Calu3 (cell line): ENCODE data around the gene RARG. TPM values are rescaled to one million over a fixed set of nuclear protein-coding genes. Genes with fewer than 3 reads are reported as not detected.

ENCODE experiments used
- BruUV-seq: library from RNA; stranded (reverse); fragments of 400-500 nt; replicated peaks from 2 replicates; lab custom pipeline; 2021; lab: Mats Ljungman, UMichigan
- CTCF ChIA-PET: fragments of 300-600 bp; sonication (Branson Sonifier 250); formaldehyde crosslinking; loops from one replicate; lab custom pipeline; 2022; ENCODE audit warnings: antibody characterized with exemption; lab: Charles Lee
- DNase-seq: peaks from one replicate; pipeline ENCODE4 v3.0.0; 2022
- H3K27ac Mint-ChIP-seq: one replicate; pipeline ENCODE4 v1.8.0; 2022; ENCODE audit warnings: mixed read lengths; ENCODE audit not compliant: unreplicated experiment
- H3K27me3 Mint-ChIP-seq: one replicate; pipeline ENCODE4 v1.8.0; 2022; ENCODE audit warnings: mixed read lengths; ENCODE audit not compliant: unreplicated experiment
- H3K36me3 Mint-ChIP-seq: one replicate; pipeline ENCODE4 v1.8.0; 2022; ENCODE audit warnings: mild to moderate bottlenecking, moderate library complexity, mixed read lengths; ENCODE audit not compliant: insufficient read depth, unreplicated experiment
- H3K4me1 Mint-ChIP-seq: one replicate; pipeline ENCODE4 v1.8.0; 2022; ENCODE audit warnings: mild to moderate bottlenecking, low read depth, mixed read lengths; ENCODE audit not compliant: unreplicated experiment
- H3K4me3 Mint-ChIP-seq: one replicate; pipeline ENCODE4 v1.8.0; 2022; ENCODE audit warnings: mild to moderate bottlenecking, low read depth, moderate library complexity, mixed read lengths; ENCODE audit not compliant: unreplicated experiment
- H3K9me3 Mint-ChIP-seq: one replicate; pipeline ENCODE4 v1.8.0; 2022; ENCODE audit warnings: low read depth, mixed read lengths; ENCODE audit not compliant: unreplicated experiment
- intact Hi-C: fragments of 100-400 bp; cut with micrococcal nuclease; formaldehyde crosslinking; loops from one replicate; pipeline ENCODE4 v1.10.0; 2022; ENCODE audit not compliant: unreplicated experiment
- total RNA-seq: library from RNA; stranded (reverse); gene quantifications from 2 replicates; pipeline ENCODE4 v1.2.3, GENCODE V29; 2022
- TF ChIP-seq, protein P1 (sequence below): fragments of 200-600 bp; IDR thresholded peaks from one replicate; pipeline ENCODE4 v1.8.0; 2022; ENCODE audit warnings: antibody characterized with exemption; ENCODE audit not compliant: unreplicated experiment

The RARG gene
- total RNA-seq, 1 experiment from 2014 or later, result 36.7 TPM

DNA sequence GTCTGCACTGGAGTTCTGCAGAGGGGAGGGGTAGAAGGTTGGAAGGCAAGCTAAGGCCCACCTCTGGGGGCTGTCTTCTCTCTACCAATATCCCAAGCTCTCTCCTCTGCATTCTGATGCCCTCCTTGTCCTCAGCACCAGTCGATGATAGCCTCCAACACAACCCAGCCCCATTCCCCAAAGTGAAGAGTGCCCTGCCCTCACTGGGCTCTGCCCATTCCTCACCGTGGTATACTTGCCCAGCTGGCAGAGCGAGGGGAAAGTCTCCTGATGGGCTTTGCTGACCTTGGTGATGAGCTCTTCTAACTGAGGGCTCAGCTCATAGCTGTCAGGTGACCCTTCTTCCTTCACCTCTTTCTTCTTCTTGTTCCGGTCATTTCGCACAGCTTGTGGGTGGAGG, 17.8 kb downstream of the RARG start:
- Mint-ChIP-seq H3K4me3 (no peak overlapping the region), H3K36me3 (peaks cover 31% of the 10 kb centered on the region), H3K4me1 (peaks cover 15% of the 10 kb centered on the region), H3K27me3 (no peaks in the 10 kb centered on the region), H3K9me3 (no peaks in the 10 kb centered on the region), H3K27ac (no peak overlapping the region)
- BruUV-seq, result no TSS peak
- no peak for DNase-seq
- intact Hi-C loops, result loop anchor here (5.0 kb wide), 2 partner anchors 38 to 53 kb away; partner anchors contain the start of gene ESPL1
- CTCF ChIA-PET, result interaction anchor here (0.6 to 2.6 kb wide), 4 partner anchors 38 to 107 kb away, joined by 7 to 21 read pairs (median 8); partner anchors contain the start of genes AAAS and ESPL1
- TF ChIP-seq, protein P1, sequence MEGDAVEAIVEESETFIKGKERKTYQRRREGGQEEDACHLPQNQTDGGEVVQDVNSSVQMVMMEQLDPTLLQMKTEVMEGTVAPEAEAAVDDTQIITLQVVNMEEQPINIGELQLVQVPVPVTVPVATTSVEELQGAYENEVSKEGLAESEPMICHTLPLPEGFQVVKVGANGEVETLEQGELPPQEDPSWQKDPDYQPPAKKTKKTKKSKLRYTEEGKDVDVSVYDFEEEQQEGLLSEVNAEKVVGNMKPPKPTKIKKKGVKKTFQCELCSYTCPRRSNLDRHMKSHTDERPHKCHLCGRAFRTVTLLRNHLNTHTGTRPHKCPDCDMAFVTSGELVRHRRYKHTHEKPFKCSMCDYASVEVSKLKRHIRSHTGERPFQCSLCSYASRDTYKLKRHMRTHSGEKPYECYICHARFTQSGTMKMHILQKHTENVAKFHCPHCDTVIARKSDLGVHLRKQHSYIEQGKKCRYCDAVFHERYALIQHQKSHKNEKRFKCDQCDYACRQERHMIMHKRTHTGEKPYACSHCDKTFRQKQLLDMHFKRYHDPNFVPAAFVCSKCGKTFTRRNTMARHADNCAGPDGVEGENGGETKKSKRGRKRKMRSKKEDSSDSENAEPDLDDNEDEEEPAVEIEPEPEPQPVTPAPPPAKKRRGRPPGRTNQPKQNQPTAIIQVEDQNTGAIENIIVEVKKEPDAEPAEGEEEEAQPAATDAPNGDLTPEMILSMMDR, result no peak

DNA sequence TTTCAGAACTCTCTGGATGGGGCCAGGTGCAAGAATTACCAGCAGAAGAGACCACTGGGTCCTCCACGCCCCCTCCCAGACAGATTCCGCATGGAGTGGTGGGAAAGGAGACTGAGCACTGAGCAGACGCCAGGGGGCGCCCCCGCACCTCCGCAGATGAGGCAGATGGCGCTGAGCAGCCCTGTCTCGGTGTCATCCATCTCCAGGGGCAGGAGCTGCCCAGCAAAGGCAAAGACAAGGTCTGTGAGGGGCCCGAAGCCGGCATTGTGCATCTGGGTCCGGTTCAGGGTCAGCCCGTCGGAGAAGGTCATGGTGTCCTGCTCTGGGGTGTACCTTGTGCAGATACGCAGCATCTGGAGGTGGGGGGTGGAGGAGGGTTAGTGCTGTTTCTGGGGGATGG, 18.7 kb downstream of the RARG start:
- H3K4me3 Mint-ChIP-seq, result no peak overlapping the region

DNA sequence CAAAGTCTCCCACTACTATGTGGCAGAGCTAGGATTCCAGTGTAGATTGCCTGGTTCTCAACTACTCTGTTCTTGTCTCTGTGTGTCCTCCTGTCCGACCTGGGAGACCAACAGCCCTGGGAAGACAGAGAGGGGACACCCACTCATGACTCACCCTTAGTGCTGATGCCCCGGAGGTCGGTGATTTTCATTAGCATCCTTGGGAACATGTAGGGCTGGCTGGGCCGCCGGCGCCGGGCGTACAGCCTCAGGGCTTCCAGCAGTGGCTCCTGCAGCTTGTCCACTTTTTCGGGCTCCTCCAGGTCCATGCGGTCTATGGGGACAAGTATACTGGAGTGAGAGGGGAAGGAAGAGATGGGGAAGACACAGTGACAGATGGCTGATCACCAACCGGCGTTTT, 19.1 kb downstream of the RARG start:
- intact Hi-C loops, result loop anchor here (1.0 to 5.0 kb wide), 3 partner anchors 39 to 74 kb away; partner anchors contain the start of gene ESPL1
- Mint-ChIP-seq H3K4me3 (no peak overlapping the region), H3K27me3 (no peaks in the 10 kb centered on the region), H3K36me3 (peaks cover 31% of the 10 kb centered on the region), H3K4me1 (peaks cover 13% of the 10 kb centered on the region), H3K27ac (no peak overlapping the region), H3K9me3 (no peaks in the 10 kb centered on the region)
- BruUV-seq, result no TSS peak
- DNase-seq, result no peak
- CTCF ChIA-PET, result interaction anchor here (1.1 to 2.6 kb wide), 4 partner anchors 39 to 108 kb away, joined by 3 to 21 read pairs (median 6); partner anchors contain the start of gene AAAS
- TF ChIP-seq, protein P1, result no peak

More for the DNA sequence above, 18.7 kb downstream of the RARG start:
- BruUV-seq, result no TSS peak
- intact Hi-C loops, result loop anchor here (1.0 to 5.0 kb wide), 3 partner anchors 39 to 74 kb away; partner anchors contain the start of gene ESPL1
- Mint-ChIP-seq H3K27ac (no peak overlapping the region), H3K36me3 (peaks cover 34% of the 10 kb centered on the region), H3K27me3 (no peaks in the 10 kb centered on the region), H3K4me1 (peaks cover 13% of the 10 kb centered on the region), H3K9me3 (no peaks in the 10 kb centered on the region)
- peak; percentile 84 for DNase-seq
- TF ChIP-seq, protein P1, result peak; percentile 92
- CTCF ChIA-PET, result interaction anchor here (0.6 to 2.6 kb wide), 5 partner anchors 39 to 108 kb away, joined by 3 to 21 read pairs (median 7); partner anchors contain the start of genes AAAS and ESPL1

DNA sequence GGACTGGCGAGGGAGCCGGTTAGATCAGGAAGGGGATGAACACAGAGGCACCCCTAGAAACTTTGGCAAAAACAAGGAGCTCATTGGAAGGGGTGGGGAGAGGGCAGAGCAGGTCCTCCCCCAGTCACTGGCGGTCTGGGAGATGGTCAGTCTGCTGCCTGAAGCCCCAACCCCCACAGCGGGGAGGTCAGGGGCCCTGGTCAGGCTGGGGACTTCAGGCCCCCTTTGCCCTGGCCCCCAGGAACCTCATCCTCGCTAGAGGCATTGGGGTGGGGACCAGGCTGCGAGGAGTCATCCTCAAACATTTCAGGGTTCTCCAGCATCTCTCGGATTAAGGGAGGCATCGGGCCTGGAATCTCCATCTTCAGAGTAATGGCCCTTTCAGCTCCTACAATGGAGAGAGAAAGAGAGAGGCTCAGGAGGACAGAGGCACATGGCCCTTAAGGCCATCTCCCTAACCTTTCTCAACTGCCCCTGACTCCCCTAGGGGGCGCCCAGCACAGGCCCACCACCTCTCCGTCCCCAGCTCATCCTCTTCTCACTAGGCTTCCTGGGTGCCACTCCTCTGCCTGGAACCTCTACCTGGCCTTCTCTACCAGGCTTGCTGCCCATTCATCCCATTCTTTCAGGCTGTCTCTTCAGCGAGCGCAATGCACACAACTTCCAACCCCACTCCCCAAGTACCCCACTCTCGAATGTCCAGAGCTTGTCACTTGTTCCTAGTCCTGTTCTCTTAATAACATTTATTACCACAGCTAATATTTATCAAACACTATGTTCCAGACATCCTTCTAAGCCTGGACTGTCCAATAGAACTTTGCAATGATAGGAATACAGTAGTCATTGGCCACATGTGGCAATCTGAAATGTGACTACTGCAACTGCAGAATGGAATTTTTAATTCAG, 20.3 kb downstream of the RARG start:
- CTCF ChIA-PET, result interaction anchor here (0.6 to 1.6 kb wide), 6 partner anchors 10 to 109 kb away, joined by 3 to 5 read pairs (median 3); partner anchors contain the start of gene ESPL1
- Mint-ChIP-seq H3K4me3 (no peak overlapping the region), H3K27me3 (no peaks in the 10 kb centered on the region), H3K27ac (no peak overlapping the region), H3K4me1 (peaks cover 18% of the 10 kb centered on the region), H3K9me3 (no peaks in the 10 kb centered on the region), H3K36me3 (peaks cover 31% of the 10 kb centered on the region)
- intact Hi-C loops, result loop anchor here (5.0 kb wide), 2 partner anchors 41 to 56 kb away; partner anchors contain the start of gene ESPL1
- no TSS peak for BruUV-seq
- DNase-seq, result no peak
- TF ChIP-seq, protein P1, result peak; percentile 41
